ENCODE data around the gene OSTM1. TPM values are rescaled to one million over a fixed set of nuclear protein-coding genes. Genes with fewer than 3 reads are reported as not detected.

OSTM1 gene
- polyA plus RNA-seq, 1 donor (not counting 4 experiments of a cell fraction or from before 2014, with no cell fraction given): 71.3 TPM

GRCh38 chr6:108113557-108114519 is 39.3 kb upstream of the OSTM1 start:
- DNase-seq (ENCODE audit: low read depth, low spot score): no peak

GRCh38 chr6:108108374-108108773 is 33.8 kb upstream of the OSTM1 start:
- no peak overlapping the region for H3K4me2 ChIP-seq (ENCODE audit: control insufficient read depth, extremely low read depth, insufficient read depth, low read depth, low read length)
- H3K27me3 ChIP-seq (ENCODE audit: control insufficient read depth, extremely low read depth, insufficient read depth, low read length): peaks cover 13% of the 10 kb centered on the region
- no peak overlapping the region for H3K9ac ChIP-seq (ENCODE audit: control insufficient read depth, extremely low read depth, insufficient read depth, low read length)
- DNase-seq (ENCODE audit: low read depth, low spot score) (no peak), FAIRE-seq (no peak)
- dilution Hi-C loops (cut with MboI; ENCODE audit: extremely low pct_ligation_motif_present, low sequenced_read_pairs): no loop called here
- no peaks in the 10 kb centered on the region for H3K9me3 ChIP-seq (ENCODE audit: control insufficient read depth, low read depth, low read length)
- TF ChIP-seq EZH2 (IDR thresholded peaks at IDR 0.05; ENCODE audit: low read length) (no peak), CTCF (optimal IDR thresholded peaks at IDR 0.05 in 1 of 3, IDR thresholded peaks at IDR 0.05 in 1 of 3, conservative IDR thresholded peaks at IDR 0.05 in 1 of 3; ENCODE audit: extremely low read depth in 1 of 3, insufficient read depth in 2 of 3, low read length in 3 of 3) (no peak)
- no peak overlapping the region for H2AFZ ChIP-seq (ENCODE audit: control insufficient read depth, low read length)
- H3K79me2 ChIP-seq (ENCODE audit: control insufficient read depth, insufficient read depth, low read length): no peaks in the 10 kb centered on the region
- no peaks in the 10 kb centered on the region for H3K9me1 ChIP-seq (ENCODE audit: control insufficient read depth, extremely low read depth, insufficient read depth, low read length)
- H3K36me3 ChIP-seq (ENCODE audit: control insufficient read depth in 2 of 2, extremely low read depth in 1 of 2, insufficient read depth in 2 of 2, low read length in 2 of 2): no peaks in the 10 kb centered on the region
- no peak overlapping the region for H3K4me3 ChIP-seq (ENCODE audit: control insufficient read depth in 2 of 3, extremely low read depth in 1 of 3, insufficient read depth in 2 of 3, low read depth in 1 of 3, low read length in 3 of 3)
- H4K20me1 ChIP-seq (ENCODE audit: control insufficient read depth, extremely low read depth, insufficient read depth, low read length): no peaks in the 10 kb centered on the region
- H3K4me1 ChIP-seq (ENCODE audit: control insufficient read depth, extremely low read depth, insufficient read depth, low read length): no peaks in the 10 kb centered on the region
- no peak overlapping the region for H3K27ac ChIP-seq (ENCODE audit: control insufficient read depth, insufficient read depth, low read length)

More at GRCh38 chr6:108113557-108114519, 39.3 kb upstream of the OSTM1 start:
- no peaks in the 10 kb centered on the region for H4K20me1 ChIP-seq (ENCODE audit: control insufficient read depth, extremely low read depth, insufficient read depth, low read length)
- no peaks in the 10 kb centered on the region for H3K9me1 ChIP-seq (ENCODE audit: control insufficient read depth, extremely low read depth, insufficient read depth, low read length)
- dilution Hi-C loops (cut with MboI; ENCODE audit: extremely low pct_ligation_motif_present, low sequenced_read_pairs): no loop called here
- H3K27me3 ChIP-seq (ENCODE audit: control insufficient read depth, extremely low read depth, insufficient read depth, low read length): peaks cover 66% of the 10 kb centered on the region
- peak overlapping the region; percentile 89 for H3K4me2 ChIP-seq (ENCODE audit: control insufficient read depth, extremely low read depth, insufficient read depth, low read depth, low read length)
- H3K79me2 ChIP-seq (ENCODE audit: control insufficient read depth, insufficient read depth, low read length): no peaks in the 10 kb centered on the region
- H3K9ac ChIP-seq (ENCODE audit: control insufficient read depth, extremely low read depth, insufficient read depth, low read length): no peak overlapping the region
- H3K36me3 ChIP-seq (ENCODE audit: control insufficient read depth in 2 of 2, extremely low read depth in 1 of 2, insufficient read depth in 2 of 2, low read length in 2 of 2): no peaks in the 10 kb centered on the region
- no peak for FAIRE-seq
- H2AFZ ChIP-seq (ENCODE audit: control insufficient read depth, low read length): peak overlapping the region; percentile 20
- H3K27ac ChIP-seq (ENCODE audit: control insufficient read depth, insufficient read depth, low read length): no peak overlapping the region
- no peaks in the 10 kb centered on the region for H3K9me3 ChIP-seq (ENCODE audit: control insufficient read depth, low read depth, low read length)
- H3K4me1 ChIP-seq (ENCODE audit: control insufficient read depth, extremely low read depth, insufficient read depth, low read length): peaks cover 28% of the 10 kb centered on the region
- peak; percentile 24 to 39 (median 31) for TF ChIP-seq CTCF (optimal IDR thresholded peaks at IDR 0.05 in 1 of 3, IDR thresholded peaks at IDR 0.05 in 1 of 3, conservative IDR thresholded peaks at IDR 0.05 in 1 of 3; ENCODE audit: extremely low read depth in 1 of 3, insufficient read depth in 2 of 3, low read length in 3 of 3)
- TF ChIP-seq EZH2 (IDR thresholded peaks at IDR 0.05; ENCODE audit: low read length): peak; percentile 84
- H3K4me3 ChIP-seq (ENCODE audit: control insufficient read depth in 2 of 3, extremely low read depth in 1 of 3, insufficient read depth in 2 of 3, low read depth in 1 of 3, low read length in 3 of 3): peak overlapping the region in 1 of 3 experiments; percentile 41

Data from keratinocyte (primary cell).